ENCODE data around the gene RPL13A. TPM values are rescaled to one million over a fixed set of nuclear protein-coding genes. Genes with fewer than 3 reads are reported as not detected.

The RPL13A gene
- total and polyA plus RNA-seq, 9 of the 15 experiments (the other 6 are each of a cell fraction or from before 2014, with no cell fraction given): 1,744 to 5,482 (median 2,949) TPM

- TF ChIP-seq, protein P1, sequence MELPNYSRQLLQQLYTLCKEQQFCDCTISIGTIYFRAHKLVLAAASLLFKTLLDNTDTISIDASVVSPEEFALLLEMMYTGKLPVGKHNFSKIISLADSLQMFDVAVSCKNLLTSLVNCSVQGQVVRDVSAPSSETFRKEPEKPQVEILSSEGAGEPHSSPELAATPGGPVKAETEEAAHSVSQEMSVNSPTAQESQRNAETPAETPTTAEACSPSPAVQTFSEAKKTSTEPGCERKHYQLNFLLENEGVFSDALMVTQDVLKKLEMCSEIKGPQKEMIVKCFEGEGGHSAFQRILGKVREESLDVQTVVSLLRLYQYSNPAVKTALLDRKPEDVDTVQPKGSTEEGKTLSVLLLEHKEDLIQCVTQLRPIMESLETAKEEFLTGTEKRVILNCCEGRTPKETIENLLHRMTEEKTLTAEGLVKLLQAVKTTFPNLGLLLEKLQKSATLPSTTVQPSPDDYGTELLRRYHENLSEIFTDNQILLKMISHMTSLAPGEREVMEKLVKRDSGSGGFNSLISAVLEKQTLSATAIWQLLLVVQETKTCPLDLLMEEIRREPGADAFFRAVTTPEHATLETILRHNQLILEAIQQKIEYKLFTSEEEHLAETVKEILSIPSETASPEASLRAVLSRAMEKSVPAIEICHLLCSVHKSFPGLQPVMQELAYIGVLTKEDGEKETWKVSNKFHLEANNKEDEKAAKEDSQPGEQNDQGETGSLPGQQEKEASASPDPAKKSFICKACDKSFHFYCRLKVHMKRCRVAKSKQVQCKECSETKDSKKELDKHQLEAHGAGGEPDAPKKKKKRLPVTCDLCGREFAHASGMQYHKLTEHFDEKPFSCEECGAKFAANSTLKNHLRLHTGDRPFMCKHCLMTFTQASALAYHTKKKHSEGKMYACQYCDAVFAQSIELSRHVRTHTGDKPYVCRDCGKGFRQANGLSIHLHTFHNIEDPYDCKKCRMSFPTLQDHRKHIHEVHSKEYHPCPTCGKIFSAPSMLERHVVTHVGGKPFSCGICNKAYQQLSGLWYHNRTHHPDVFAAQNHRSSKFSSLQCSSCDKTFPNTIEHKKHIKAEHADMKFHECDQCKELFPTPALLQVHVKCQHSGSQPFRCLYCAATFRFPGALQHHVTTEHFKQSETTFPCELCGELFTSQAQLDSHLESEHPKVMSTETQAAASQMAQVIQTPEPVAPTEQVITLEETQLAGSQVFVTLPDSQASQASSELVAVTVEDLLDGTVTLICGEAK (IDR thresholded peaks at IDR 0.05): 0 out of 2 replicates have a peak, but pooled peaks have one; percentile 30
- TF ChIP-seq, protein P1 (CRISPR knock-in tag; IDR thresholded peaks at IDR 0.05): no peak
- no peak for TF ChIP-seq ILF3 (IDR thresholded peaks at IDR 0.05; ENCODE audit: borderline replicate concordance)
- peak; percentile 76; the same call in 1 of the 2 replicates for TF ChIP-seq RB1 (IDR thresholded peaks at IDR 0.05; ENCODE audit: low read depth)
- TF ChIP-seq CREBBP (IDR thresholded peaks at IDR 0.05; ENCODE audit: low read depth, low read length): no peak
- peak; percentile 30 for TF ChIP-seq ARID1B (IDR thresholded peaks at IDR 0.05)
- no peak for TF ChIP-seq ZFP30 (CRISPR knock-in tag; IDR thresholded peaks at IDR 0.05; ENCODE audit: borderline replicate concordance)
- TF ChIP-seq ZFP36 (IDR thresholded peaks at IDR 0.05; ENCODE audit: low read depth, low read length, partially characterized antibody): peak; percentile 19
- TF ChIP-seq HDAC8 (tag; IDR thresholded peaks at IDR 0.05): no peak
- TF ChIP-seq, protein P2, sequence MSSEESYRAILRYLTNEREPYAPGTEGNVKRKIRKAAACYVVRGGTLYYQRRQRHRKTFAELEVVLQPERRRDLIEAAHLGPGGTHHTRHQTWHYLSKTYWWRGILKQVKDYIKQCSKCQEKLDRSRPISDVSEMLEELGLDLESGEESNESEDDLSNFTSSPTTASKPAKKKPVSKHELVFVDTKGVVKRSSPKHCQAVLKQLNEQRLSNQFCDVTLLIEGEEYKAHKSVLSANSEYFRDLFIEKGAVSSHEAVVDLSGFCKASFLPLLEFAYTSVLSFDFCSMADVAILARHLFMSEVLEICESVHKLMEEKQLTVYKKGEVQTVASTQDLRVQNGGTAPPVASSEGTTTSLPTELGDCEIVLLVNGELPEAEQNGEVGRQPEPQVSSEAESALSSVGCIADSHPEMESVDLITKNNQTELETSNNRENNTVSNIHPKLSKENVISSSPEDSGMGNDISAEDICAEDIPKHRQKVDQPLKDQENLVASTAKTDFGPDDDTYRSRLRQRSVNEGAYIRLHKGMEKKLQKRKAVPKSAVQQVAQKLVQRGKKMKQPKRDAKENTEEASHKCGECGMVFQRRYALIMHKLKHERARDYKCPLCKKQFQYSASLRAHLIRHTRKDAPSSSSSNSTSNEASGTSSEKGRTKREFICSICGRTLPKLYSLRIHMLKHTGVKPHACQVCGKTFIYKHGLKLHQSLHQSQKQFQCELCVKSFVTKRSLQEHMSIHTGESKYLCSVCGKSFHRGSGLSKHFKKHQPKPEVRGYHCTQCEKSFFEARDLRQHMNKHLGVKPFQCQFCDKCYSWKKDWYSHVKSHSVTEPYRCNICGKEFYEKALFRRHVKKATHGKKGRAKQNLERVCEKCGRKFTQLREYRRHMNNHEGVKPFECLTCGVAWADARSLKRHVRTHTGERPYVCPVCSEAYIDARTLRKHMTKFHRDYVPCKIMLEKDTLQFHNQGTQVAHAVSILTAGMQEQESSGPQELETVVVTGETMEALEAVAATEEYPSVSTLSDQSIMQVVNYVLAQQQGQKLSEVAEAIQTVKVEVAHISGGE (CRISPR knock-in tag; IDR thresholded peaks at IDR 0.05): no peak
- TF ChIP-seq ADNP (tag; IDR thresholded peaks at IDR 0.05): 0 out of 2 replicates have a peak, but pooled peaks have one; percentile 13
- 0 out of 2 replicates have a peak, but pooled peaks have one; percentile 21 for TF ChIP-seq JUND (IDR thresholded peaks at IDR 0.05; ENCODE audit: borderline replicate concordance, low read depth, low read length)
- TF ChIP-seq JUND (tag; IDR thresholded peaks at IDR 0.05; ENCODE audit: borderline replicate concordance, low read depth, low read length): no peak; the same call in 2 of the 3 replicates
- TF ChIP-seq ATF7 (IDR thresholded peaks at IDR 0.05): 0 out of 2 replicates have a peak, but pooled peaks have one; percentile 10
These were observed 19.2 kb downstream of the RPL13A start (continued) for GRCh38 chr19:49506575-49507105.
